Endometrium (tissue), 2 donors: ENCODE data around the gene TMEM131L.
"Not testable (repeated sequence)": the region's sequence is repeated elsewhere in the genome, so short reads cannot be mapped to it uniquely, and the experiment has no call there.

Source experiments
- FAIRE-seq: peaks from 2 replicates; lab custom pipeline; 2012; peaks lifted over from hg19 to GRCh38; lab: Jason Lieb, UNC
- donor health status: control.
- donor health status: control.

Gene TMEM131L, protein sequence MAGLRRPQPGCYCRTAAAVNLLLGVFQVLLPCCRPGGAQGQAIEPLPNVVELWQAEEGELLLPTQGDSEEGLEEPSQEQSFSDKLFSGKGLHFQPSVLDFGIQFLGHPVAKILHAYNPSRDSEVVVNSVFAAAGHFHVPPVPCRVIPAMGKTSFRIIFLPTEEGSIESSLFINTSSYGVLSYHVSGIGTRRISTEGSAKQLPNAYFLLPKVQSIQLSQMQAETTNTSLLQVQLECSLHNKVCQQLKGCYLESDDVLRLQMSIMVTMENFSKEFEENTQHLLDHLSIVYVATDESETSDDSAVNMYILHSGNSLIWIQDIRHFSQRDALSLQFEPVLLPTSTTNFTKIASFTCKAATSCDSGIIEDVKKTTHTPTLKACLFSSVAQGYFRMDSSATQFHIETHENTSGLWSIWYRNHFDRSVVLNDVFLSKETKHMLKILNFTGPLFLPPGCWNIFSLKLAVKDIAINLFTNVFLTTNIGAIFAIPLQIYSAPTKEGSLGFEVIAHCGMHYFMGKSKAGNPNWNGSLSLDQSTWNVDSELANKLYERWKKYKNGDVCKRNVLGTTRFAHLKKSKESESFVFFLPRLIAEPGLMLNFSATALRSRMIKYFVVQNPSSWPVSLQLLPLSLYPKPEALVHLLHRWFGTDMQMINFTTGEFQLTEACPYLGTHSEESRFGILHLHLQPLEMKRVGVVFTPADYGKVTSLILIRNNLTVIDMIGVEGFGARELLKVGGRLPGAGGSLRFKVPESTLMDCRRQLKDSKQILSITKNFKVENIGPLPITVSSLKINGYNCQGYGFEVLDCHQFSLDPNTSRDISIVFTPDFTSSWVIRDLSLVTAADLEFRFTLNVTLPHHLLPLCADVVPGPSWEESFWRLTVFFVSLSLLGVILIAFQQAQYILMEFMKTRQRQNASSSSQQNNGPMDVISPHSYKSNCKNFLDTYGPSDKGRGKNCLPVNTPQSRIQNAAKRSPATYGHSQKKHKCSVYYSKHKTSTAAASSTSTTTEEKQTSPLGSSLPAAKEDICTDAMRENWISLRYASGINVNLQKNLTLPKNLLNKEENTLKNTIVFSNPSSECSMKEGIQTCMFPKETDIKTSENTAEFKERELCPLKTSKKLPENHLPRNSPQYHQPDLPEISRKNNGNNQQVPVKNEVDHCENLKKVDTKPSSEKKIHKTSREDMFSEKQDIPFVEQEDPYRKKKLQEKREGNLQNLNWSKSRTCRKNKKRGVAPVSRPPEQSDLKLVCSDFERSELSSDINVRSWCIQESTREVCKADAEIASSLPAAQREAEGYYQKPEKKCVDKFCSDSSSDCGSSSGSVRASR (N-terminal part only)

DNA sequence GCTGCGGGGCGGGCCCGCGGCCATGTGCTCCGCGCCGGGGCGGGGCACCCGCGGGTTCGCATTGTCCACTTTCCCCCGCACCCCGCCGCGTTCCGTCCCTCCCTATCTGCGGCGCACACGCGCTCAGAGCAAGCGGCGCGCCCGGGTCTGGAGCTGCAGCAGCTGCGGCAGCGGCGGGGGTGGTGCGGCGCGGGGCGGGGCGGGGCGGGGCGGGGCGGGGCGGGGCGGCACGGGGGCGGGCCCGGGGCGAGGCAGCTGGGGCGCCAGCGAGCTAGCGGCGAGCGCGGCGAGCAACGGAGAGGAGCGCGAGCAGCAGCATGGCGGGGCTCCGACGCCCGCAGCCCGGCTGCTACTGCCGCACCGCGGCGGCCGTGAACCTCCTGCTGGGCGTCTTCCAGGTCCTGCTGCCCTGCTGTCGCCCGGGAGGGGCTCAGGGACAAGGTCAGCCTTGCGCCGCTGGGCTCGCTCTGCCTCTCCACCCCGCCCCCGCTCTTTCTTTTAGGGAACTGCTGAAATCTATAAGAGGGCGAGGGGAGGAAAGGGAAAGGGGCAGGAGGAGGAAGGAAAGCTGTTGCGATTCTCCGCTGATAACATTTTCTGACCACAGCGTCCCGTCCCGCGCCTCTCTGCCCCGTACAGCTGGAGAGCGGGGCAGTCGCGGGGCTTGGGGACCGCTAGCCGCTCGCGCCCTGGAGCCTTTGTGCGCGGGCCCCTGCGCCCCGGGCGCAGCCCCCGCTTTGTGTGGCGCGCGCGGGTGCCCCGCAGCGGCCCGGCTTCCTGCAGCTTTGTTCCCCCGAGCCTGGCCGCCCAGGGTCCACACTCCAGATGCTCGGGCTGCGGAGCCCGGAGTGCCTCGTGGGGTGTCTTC is at the start of gene TMEM131L:
TSS of gene TMEM131L (plus strand) at position 280 of the 868 bp plus-strand sequence. CDS start at position 318, 38 bp downstream.
- FAIRE-seq, result no peak

DNA sequence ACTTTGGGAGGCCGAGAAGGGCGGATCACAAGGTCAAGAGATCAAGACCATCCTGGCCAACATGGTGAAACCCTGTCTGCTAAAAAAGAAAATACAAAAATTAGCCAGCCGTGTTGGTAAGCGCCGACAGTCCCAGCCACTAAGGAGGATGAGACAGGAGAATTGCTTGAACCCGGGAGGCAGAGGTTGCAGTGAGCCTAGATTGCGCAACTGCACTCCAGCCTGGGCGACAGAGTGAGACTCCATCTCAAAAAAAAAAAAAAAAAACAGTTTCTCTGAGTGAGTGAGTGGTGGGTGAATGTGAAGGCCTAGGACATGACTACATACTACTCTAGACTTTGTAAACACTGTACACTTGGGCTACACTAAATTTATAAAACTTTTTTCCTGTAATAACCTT is 49.7 kb upstream of the TMEM131L start:
- not testable (repeated sequence) for FAIRE-seq

DNA sequence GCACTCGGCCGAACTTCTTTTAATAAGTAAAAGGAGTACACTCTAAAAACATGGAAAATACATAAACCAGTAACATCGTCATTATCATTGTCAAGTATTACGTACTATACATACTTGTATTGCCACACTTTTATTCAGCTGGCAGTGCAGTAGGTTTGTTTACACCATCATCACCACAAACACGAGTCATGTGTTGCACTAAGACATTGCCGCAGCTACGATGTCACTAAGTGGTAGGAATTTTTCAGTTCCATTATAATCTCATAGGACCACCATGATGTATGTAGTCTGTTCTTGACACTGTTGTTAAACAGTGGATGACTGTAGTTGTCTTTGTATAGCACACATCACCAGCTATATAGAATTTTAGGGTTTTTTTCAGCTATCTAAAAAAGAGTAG is 48.0 kb upstream of the TMEM131L start:
- FAIRE-seq, result no peak

DNA sequence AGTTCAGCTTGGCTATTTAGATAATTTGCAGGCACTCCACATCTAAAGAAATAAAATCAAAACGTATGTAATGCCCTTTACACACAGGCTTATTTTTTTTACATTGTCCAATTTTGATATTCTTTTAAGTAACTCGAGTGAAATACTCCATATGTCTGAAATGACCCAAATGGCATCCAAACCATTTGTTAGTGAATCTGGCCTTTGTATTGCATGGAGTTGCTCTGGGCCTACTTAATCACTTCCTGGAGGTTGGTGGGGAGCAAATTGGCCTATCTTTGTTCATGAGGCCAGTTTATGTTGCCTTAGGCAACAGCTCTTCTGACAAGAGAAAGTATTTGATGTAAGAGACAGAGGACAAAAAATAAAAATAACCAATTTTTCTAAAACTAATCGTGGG is 47.6 kb upstream of the TMEM131L start:
- FAIRE-seq, result no peak

DNA sequence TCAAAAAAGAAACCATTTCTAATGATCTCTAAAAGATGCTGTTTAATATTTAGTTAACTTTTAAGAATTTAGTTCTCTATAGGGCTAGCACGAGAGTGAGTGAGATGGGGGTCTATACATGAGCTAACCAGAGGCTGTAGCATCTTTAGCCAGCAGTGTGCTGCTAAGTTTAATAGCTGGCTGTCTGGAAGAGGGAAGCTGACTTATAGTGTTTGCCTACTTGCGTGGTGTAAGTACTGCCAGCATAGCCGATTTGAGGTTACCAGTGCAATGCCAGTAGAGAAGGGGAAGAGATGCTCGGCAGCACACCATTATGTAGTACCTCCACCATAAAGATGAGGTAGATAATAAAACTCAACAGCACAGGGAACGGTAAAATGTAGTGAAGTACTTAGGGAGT is 47.1 kb upstream of the TMEM131L start:
- FAIRE-seq, result no peak

- no peak for FAIRE-seq
These were observed 46.4 kb upstream of the TMEM131L start for GRCh38 chr4:153419673-153420278.

DNA sequence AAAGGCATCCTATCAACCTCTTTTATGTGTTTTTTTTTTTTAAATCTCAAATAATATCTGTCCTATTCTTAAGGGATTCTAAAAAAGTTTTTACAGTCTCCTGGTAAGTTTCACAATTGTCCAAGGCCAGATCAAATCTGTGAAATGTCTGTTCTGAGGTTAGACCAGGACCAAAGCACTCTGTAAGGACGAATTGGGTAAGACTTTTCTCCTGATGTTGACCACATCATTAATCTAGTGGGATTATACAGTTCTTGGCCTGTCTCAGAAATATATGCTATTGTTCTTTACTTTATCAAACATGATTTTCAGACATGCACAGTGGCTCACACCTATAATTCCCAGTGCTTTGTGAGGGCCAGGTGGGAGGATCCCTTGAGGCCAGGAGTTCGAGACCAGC is 45.8 kb upstream of the TMEM131L start:
- no peak for FAIRE-seq

DNA sequence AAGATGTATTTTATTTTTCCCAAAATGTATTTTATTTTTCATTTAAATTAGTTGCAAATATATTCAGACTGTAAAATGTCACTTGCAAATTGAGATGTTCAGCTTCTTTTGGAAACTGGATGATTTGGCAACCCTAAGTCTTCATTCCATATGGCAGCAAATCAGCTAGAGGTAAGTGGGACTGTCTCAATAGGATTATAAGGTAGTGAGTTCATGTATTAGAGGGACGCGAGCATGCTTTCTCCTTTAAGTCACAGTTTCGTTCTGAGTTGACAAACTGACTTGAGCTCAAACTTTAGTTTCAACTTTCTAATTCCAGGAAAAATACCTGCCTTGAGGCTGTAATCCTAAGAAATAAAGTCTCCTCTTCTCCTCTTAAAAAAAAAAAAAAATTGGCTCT is 44.2 kb upstream of the TMEM131L start:
- no peak for FAIRE-seq

DNA sequence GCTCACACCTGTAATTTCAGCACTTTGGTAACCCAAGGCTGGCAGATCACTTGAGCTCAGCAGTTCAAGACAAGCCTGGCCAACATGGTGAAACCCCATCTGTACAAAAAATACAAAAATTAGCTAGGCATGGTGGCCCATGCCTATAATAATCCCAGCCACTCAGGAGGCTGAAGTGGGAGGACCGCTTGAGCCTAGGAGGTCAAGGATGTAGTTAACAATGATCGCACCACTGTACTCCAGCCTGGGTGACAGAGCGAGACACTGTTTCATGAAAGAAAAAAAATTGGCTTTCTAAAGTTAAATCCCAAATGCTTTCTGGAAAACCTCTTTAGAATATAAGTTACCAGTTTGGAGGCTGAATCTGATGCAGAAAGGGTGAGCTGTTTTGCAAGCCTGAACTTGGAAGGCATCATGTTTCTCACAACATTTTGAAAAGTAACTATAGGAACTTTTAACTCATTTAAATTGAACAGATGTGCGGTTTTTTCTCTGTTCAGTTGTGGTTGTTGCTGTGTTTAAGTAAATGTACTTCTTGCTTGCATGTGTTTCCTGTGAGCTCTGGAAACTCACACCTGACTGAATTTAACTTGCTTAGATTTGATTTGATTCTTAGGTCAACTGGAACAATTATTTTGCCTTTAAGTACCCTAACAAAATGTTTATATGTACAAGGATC is 39.8 kb upstream of the TMEM131L start:
- FAIRE-seq, result no peak

DNA sequence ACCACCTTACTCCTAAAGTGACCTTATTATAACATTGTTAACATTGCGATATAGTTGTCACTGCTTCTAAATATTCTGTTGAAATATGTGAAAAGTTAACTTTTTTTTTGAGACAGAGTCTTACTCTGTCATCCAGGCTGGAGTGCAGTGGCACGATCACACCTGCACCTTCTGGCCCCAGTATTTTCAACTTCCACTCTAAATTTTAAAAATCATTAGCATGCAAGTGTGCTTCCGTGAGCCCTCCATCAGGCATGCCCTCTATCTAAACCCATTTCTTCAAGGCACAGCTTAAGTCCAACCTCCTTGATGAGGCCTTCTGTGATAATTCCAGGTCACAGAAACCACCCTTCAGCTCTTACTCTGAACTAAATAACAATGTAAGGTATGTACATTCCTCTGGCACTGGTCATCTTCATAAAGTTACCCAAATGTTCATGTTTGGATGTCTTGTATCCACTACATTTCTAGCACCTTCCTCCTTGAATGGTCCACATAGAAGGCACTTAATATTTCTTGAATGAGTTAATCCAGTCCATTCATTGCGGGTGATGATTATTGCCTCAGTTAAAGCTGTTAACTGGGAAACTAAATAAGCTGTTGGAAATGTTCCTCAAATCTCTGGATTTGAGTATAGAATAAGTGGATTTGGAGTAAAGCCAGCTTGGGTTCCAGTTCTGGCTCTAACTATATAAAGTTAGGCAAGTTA is 38.6 kb upstream of the TMEM131L start:
- no peak for FAIRE-seq

GRCh38 chr4:153428941-153429475 is 37.2 kb upstream of the TMEM131L start:
- no peak for FAIRE-seq

DNA sequence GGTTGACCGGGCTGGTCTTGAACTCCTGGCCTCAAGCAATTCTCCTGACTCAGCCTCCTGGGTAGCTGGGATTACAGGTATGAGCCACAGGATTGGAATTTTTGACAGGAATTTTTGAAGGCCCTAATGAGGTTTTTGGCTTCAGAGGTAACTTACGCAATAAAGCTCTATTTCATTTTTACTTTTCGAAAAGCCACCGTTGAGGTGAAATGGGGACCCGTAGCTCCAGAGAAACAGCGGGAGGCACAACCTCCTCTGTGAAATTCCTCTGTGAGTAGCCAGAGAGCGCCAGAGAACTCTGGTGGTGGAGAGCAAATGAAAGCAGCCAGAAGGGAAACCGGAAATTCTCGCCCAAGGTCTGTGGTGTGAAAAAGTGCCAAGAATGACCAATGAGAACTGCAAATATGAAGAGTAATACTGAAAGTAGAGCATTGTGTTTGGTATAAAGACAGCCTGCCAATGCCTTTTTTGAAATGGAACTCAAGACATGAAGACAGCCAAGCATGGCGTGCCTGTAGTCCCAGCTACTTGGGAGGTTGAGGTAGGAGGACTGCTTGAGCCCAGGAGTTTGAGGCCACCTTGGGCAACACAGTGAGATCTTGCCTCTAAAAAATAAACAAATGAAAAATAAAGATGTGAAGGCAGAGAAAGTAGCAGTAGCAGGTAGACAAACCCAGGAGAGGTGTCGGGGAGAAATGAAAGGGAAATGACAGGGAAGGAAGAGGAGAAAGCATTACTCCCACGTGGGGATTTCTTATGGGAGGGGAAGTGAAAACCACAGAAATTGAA is 33.0 kb upstream of the TMEM131L start:
- no peak for FAIRE-seq

- no peak for FAIRE-seq
These were observed 32.4 kb upstream of the TMEM131L start for GRCh38 chr4:153433754-153434105.

DNA sequence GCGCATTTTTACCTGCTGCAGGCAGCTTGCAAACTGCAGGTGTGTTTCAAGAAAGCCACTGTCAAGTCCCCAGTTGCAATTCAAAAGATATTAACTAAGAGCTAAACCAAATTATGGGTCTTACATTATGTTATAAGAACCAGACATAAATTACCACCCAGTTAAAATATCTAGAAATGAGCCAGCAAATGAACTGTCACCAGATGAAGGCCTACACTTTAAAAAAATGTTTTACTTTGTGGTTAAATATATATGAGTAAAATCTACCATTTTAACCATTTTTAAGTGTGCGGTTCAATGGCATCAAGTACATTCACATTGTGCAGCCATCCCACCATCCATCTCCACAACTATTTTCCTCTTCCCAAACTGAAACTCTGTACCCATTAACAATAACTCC is 32.0 kb upstream of the TMEM131L start:
- FAIRE-seq, result no peak

DNA sequence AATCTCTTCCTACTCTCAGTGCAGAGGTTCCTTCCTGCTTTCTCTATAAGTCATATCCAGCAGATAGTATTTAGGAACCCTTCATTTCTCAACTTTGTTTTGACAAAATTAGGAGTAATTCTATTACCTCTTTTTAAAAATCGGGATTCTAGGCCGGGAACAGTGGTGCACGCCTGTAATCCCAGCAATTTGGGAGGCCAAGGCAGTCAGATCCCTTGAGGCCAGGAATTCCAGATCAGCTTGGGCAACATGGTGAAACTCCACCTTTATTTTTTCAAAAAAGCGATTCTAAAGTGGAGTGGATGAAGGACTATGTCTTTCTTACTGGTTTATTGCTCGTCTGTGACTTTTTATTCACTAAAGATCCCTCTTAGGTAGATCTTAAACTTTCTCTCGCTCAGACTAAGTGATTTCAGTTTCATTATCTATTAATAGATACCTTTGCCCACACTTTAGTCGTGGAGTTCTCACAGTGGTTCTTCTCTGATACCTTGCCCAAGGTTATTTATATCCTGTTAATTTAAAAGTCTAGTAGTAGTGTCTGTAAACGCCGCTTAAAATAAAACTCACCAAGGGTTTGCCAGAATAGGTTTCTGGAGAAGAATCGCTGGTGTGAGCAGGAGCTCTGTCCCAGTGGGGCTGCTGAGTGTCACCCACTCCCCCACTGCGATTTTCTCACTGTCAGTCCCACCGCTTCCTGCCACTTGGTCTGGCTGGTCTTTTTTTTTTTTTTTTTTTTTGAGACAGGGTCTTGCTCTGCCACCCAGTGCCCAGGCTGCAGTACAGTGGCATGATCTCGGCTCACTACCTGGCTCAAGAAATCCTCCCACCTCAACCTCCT is 27.0 kb upstream of the TMEM131L start:
- no peak for FAIRE-seq

GRCh38 chr4:153439831-153440230 is 26.3 kb upstream of the TMEM131L start:
- no peak for FAIRE-seq

GRCh38 chr4:153440475-153440874 is 25.7 kb upstream of the TMEM131L start:
- FAIRE-seq, result no peak
